ENCODE measurements around the gene KCNH1.

Gene KCNH1

DNA sequence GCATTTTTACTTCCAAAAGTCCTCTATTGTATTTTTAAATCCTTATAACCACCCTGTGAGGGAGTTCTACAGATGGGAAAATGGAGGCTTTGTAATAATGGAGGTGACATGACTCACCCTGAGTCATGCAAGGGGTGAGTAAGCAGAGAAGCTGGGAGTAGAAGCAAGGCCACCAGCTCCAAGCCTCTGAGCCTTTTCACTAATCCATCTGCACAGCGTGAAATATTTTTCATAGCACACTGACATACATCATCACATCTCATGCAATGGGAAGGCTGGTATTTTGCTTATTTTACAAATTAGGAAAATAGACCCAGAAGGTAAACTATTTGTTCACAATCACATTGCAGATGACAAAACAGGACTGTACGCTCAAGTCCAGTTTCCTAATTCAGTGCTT is 96.9 kb downstream of the KCNH1 start:
- TF ChIP-seq, protein P1, sequence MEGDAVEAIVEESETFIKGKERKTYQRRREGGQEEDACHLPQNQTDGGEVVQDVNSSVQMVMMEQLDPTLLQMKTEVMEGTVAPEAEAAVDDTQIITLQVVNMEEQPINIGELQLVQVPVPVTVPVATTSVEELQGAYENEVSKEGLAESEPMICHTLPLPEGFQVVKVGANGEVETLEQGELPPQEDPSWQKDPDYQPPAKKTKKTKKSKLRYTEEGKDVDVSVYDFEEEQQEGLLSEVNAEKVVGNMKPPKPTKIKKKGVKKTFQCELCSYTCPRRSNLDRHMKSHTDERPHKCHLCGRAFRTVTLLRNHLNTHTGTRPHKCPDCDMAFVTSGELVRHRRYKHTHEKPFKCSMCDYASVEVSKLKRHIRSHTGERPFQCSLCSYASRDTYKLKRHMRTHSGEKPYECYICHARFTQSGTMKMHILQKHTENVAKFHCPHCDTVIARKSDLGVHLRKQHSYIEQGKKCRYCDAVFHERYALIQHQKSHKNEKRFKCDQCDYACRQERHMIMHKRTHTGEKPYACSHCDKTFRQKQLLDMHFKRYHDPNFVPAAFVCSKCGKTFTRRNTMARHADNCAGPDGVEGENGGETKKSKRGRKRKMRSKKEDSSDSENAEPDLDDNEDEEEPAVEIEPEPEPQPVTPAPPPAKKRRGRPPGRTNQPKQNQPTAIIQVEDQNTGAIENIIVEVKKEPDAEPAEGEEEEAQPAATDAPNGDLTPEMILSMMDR (IDR thresholded peaks at IDR 0.05) = no peak

DNA sequence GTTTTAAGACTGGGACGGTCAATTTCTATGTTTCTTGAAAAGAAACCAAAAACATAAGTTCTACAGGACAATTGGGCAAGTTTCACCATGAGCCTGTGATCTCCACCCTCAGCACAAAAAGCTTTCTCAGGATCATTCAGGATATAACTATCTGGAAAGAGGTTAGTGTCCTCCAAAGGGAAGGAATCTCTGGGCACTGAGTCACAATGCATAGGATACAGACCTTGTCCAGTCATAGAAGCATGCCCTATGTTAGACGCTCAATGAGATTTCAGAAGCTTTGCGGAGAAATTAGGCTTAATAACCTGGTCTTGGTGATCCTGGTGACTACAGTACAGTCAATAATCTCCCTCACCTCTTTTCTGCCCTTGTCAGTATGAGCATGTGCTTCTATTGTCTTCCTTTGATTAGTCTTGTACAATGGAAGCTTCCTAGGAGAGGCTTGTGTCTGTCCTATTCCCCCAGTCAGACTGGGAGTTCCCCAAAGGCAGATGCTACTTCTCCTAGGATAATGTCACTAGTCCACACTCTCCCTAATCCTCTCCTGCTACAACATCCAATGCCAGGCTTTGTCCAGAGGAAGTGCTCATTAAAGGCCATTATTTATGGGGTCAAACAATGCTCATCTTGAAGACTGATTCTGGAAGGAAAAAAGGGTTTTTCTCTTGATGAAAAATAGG is 97.4 kb downstream of the KCNH1 start:
- TF ChIP-seq, protein P1 (IDR thresholded peaks at IDR 0.05) = no peak

DNA sequence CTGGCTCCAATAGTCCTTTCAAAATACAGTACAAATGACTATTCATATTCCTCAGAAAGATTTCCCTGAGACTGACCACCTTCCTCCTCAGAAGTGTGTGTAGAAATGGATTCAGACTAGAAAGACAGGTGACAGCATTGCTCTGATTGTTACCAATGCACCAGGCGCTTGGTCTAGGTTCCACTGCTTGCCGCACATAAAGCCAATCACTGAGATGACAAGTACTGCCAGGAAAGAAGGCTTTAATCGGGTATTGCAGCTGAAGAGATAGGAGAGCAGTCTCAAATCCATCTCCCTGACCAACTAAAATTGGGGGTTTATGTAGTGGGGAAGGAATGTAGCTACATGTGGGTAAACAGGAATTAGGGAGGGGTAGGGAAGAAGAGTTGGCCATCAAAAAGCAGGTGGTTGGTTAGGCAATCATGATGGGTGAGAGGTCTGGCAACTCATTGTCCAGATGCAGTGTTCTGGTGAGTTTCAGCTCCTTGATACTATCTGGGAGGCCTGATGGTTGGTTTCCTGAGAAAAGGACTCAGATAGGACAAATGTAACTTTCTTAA is 98.0 kb downstream of the KCNH1 start:
- TF ChIP-seq, protein P1 (IDR thresholded peaks at IDR 0.05) = no peak

DNA sequence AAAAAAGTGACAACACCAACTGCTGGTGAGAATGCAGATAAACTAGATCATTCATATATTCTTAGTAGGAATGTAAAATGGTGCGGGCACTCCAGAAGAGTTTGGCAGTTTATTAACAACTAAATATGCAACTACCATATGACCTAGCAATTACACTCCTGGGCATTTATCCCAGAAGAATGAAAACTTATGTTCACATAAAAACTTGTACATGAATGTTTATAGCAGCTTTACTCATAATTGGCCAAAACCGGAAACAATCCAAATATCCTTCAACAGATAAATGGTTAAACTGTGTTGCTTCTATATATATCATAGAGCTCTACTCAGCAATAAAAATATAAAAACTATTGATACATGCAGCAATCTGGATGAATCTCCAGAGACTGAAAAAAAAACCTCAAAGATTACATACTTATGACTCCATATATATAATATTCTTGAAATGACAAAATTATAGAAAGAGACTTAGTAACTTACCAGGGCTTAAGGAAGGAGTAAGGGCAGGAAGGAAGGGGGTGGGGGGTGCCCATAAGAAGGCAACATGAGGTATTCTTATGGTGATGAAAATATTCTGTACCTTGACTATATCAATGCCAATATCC is 99.9 kb downstream of the KCNH1 start:
- TF ChIP-seq, protein P1 (IDR thresholded peaks at IDR 0.05) = no peak

DNA sequence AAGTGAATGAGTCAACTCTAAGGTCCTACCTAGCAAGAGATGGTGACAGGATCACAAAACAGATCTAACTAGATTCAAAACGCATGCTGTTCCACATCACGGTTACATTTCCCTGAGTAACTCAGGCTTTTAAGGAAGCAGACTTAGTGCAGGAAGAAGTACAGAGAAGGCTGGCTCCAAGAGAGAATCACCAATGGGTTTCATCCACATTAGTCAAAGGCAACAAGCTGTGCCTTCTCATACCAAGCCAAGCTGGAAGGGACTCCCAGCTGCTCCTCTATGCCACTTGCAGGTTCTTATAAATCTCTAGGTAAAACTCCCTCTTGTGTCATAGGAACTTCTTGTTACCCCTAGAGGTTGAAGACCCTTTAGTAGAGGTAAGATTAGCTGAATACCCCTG is 109.0 kb downstream of the KCNH1 start:
- TF ChIP-seq, protein P1 (IDR thresholded peaks at IDR 0.05) = no peak

DNA sequence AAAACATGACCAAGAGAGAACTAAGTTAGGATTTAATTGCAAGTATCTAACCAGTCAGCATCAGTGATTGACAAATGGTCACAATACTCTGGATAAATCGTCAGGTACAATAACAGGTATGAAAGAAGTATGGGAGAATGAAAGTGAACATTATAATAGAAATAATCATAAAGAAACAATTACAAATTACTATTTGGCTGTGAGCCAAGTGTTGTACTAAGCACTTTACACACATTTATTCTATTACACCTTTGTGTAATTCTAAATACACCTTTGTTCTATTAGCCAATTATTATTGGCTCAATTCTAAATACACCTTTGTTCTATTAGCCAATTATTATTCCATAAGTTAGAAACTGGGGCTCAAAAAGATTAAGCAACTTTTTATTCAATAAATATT is 114.7 kb downstream of the KCNH1 start:
- TF ChIP-seq, protein P1 (IDR thresholded peaks at IDR 0.05) = no peak

DNA sequence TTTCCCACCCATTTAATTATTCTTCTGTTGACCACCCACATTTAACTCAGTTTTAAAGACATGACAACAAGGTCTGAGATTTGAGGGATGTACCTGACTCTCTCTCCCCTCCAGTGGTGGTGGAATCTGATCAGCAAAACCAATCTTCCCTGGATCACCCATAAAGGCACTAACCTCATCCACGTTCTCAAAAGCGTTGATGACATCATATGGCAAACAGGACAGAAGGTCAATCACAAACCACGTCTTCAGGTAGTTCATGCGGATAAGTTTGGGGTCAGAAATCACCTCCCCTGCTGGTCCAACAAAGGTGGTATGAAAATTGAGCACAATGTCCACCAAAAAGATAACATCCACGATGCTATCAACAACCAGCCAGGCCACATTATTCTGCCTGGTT is 115.3 kb downstream of the KCNH1 start:
- TF ChIP-seq, protein P1 (IDR thresholded peaks at IDR 0.05) = no peak
